ENCODE results near the gene EHMT1. TPM values are rescaled to one million over a fixed set of nuclear protein-coding genes. Genes with fewer than 3 reads are reported as not detected.
A peak's percentile ranks its signal among the peaks of the same experiment; 100 is the strongest.

The EHMT1 gene
- total RNA-seq, 2 donors from 2014 or later, result 137 to 139 TPM

DNA sequence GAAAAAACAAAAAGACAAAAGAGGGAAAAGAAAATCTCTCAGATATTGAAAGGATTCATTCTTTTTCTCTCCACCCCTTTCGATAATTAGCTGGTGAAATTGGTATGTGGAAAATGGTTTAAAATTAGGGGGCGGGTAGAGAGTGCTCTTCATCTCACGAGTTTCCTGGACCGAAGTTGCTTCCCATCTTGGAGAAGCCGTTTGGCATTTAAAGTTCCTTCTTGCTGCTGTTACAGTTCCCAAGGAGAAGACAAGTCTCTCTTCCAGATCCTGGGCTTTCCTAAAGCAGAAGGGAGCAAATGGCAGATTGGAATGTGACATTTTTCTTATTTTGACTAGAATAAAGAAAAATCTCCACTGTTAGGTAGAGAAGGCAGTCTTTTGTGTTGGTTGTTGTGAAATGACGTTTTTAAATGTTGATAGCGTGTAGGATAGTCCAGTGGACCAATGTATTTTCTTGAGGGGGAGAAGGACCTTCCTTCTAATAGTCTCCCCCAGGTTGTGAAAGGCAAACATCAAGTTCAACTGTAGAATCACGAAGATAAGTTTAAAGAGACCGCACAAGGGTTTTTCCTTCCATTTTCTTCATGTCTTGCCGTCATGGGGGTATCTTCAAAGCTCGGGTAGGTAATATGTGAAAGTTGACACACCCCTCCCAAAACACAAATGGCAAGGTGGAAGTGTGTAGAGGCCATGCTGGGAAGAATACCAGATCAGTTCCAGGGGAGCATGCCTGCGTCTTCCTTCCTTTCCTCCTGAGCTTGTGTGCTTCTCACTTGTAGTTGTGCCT, 77.5 kb downstream of the EHMT1 start:
- Mint-ChIP-seq H3K4me3 (no peak overlapping the region), H3K4me1 (peaks cover 32% of the 10 kb centered on the region)

DNA sequence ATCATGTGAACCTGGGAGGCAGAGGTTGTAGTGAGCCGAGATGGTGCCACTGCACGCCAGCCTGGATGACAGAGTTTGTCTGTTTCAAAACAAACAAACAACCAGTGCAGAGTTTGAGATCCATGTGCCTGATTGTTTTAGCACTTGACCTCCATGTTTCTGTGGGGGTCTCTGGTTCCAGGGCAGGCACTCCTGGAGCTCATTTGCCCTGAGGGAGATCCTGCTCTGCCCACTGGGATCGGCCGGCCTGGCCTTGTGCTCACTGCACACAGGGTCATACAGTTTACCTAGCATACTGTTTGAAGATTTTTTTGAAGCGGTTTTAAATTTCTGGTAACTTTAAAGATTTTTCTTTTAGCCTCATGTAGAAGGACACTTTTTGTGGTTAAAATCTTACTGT, 78.4 kb downstream of the EHMT1 start:
- Histone ChIP-seq H3K36me3 (ENCODE audit: control insufficient read depth, insufficient read depth, low read length) (no peaks in the 10 kb centered on the region), H3K27me3 (ENCODE audit: control insufficient read depth, insufficient read depth, low read length, poor library complexity, severe bottlenecking) (no peaks in the 10 kb centered on the region), H3K4me1 (ENCODE audit: control insufficient read depth, insufficient read depth, low read length) (peaks cover 6% of the 10 kb centered on the region), H3K9me3 (ENCODE audit: control insufficient read depth, low read length) (peaks cover 12% of the 10 kb centered on the region), H3K27ac (ENCODE audit: low read depth, low read length) (no peak overlapping the region), H3K9ac (ENCODE audit: extremely low read depth, low read length, poor library complexity, severe bottlenecking) (no peak overlapping the region), H3K4me3 (ENCODE audit: low read length) (no peak overlapping the region)
- peaks cover 32% of the 10 kb centered on the region for H3K4me1 Mint-ChIP-seq
- no peaks in the 10 kb centered on the region for H3K27me3 Mint-ChIP-seq (ENCODE audit: insufficient read depth)
- peaks cover 19% of the 10 kb centered on the region for H3K9me3 Mint-ChIP-seq
- no peak overlapping the region for H3K4me3 Mint-ChIP-seq
- H3K27ac Mint-ChIP-seq, result no peak overlapping the region
- WGBS, 2 experiments (ENCODE audit: insufficient coverage in 1 of 2, insufficient read length in 1 of 2), result 91 to 97% methylated on average over 4 to 5 of the region's 5 CpGs
- TF ChIP-seq, protein P1, sequence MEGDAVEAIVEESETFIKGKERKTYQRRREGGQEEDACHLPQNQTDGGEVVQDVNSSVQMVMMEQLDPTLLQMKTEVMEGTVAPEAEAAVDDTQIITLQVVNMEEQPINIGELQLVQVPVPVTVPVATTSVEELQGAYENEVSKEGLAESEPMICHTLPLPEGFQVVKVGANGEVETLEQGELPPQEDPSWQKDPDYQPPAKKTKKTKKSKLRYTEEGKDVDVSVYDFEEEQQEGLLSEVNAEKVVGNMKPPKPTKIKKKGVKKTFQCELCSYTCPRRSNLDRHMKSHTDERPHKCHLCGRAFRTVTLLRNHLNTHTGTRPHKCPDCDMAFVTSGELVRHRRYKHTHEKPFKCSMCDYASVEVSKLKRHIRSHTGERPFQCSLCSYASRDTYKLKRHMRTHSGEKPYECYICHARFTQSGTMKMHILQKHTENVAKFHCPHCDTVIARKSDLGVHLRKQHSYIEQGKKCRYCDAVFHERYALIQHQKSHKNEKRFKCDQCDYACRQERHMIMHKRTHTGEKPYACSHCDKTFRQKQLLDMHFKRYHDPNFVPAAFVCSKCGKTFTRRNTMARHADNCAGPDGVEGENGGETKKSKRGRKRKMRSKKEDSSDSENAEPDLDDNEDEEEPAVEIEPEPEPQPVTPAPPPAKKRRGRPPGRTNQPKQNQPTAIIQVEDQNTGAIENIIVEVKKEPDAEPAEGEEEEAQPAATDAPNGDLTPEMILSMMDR (conservative IDR thresholded peaks at IDR 0.05), result no peak
- no peak for DNase-seq
- H3K36me3 Mint-ChIP-seq (ENCODE audit: low read depth), result peaks cover 18% of the 10 kb centered on the region

More for the DNA sequence above, 77.5 kb downstream of the EHMT1 start:
- H3K27me3 ChIP-seq (ENCODE audit: control insufficient read depth, insufficient read depth, low read length, poor library complexity, severe bottlenecking), result no peaks in the 10 kb centered on the region
- no peaks in the 10 kb centered on the region for H3K27me3 Mint-ChIP-seq (ENCODE audit: insufficient read depth)
- peaks cover 11% of the 10 kb centered on the region for H3K9me3 Mint-ChIP-seq
- no peak overlapping the region for H3K4me3 ChIP-seq (ENCODE audit: low read length)
- H3K4me1 ChIP-seq (ENCODE audit: control insufficient read depth, insufficient read depth, low read length), result peaks cover 6% of the 10 kb centered on the region
- TF ChIP-seq, protein P1 (conservative IDR thresholded peaks at IDR 0.05), result no peak
- no peaks in the 10 kb centered on the region for H3K36me3 ChIP-seq (ENCODE audit: control insufficient read depth, insufficient read depth, low read length)
- DNase-seq, result no peak
- peak overlapping the region; percentile 55 for H3K27ac Mint-ChIP-seq
- H3K36me3 Mint-ChIP-seq (ENCODE audit: low read depth), result peaks cover 16% of the 10 kb centered on the region
- no peak overlapping the region for H3K27ac ChIP-seq (ENCODE audit: low read depth, low read length)
- peaks cover 7% of the 10 kb centered on the region for H3K9me3 ChIP-seq (ENCODE audit: control insufficient read depth, low read length)
- no peak overlapping the region for H3K9ac ChIP-seq (ENCODE audit: extremely low read depth, low read length, poor library complexity, severe bottlenecking)
- WGBS, 2 experiments (ENCODE audit: insufficient coverage in 1 of 2, insufficient read length in 1 of 2), result 94% methylated on average over 8 to 12 of the region's 12 CpGs

DNA sequence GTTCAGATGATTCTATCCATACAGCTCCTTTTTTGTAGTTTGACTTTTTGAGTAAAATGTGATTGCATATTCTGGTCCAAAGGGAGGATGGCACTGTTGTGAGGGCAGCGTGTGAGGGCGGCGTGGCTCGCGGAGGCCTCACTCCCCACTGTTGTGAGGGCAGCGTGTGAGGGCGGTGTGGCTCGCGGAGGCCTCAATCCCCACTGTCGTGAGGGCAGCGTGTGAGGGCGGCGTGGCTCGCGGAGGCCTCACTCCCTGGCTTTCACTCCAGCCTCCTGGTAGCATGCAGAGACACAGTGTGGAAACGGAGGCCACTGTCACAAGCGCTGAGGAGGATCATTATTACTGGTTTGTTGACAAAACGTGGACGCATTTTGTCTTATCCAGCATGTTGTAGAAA, 79.0 kb downstream of the EHMT1 start:
- Histone ChIP-seq H3K4me3 (ENCODE audit: low read length) (no peak overlapping the region), H3K9me3 (ENCODE audit: control insufficient read depth, low read length) (peaks cover 18% of the 10 kb centered on the region), H3K27me3 (ENCODE audit: control insufficient read depth, insufficient read depth, low read length, poor library complexity, severe bottlenecking) (no peaks in the 10 kb centered on the region), H3K9ac (ENCODE audit: extremely low read depth, low read length, poor library complexity, severe bottlenecking) (no peak overlapping the region), H3K27ac (ENCODE audit: low read depth, low read length) (no peak overlapping the region), H3K36me3 (ENCODE audit: control insufficient read depth, insufficient read depth, low read length) (no peaks in the 10 kb centered on the region), H3K4me1 (ENCODE audit: control insufficient read depth, insufficient read depth, low read length) (peaks cover 6% of the 10 kb centered on the region)
- peaks cover 25% of the 10 kb centered on the region for H3K36me3 Mint-ChIP-seq (ENCODE audit: low read depth)
- peaks cover 29% of the 10 kb centered on the region for H3K4me1 Mint-ChIP-seq
- H3K4me3 Mint-ChIP-seq, result no peak overlapping the region
- TF ChIP-seq, protein P1 (conservative IDR thresholded peaks at IDR 0.05), result no peak
- H3K27me3 Mint-ChIP-seq (ENCODE audit: insufficient read depth), result no peaks in the 10 kb centered on the region
- peaks cover 25% of the 10 kb centered on the region for H3K9me3 Mint-ChIP-seq
- 95 to 99% methylated on average over 14 to 19 of the region's 19 CpGs for WGBS, 2 experiments (ENCODE audit: insufficient coverage in 1 of 2, insufficient read length in 1 of 2)
- no peak overlapping the region for H3K27ac Mint-ChIP-seq
- DNase-seq, result no peak
